HG03066 (cell line): ENCODE data around the gene PIWIL4.
"Not testable (repeated sequence)": the region's sequence is repeated elsewhere in the genome, so short reads cannot be mapped to it uniquely, and the experiment has no call there.

ENCODE experiments used
- ATAC-seq: cut with Tn5 transposase; IDR thresholded peaks from one replicate; pipeline ENCODE4 v1.9.1; 2021; ENCODE audit warnings: low read depth; ENCODE audit not compliant: unreplicated experiment

The PIWIL4 gene

DNA sequence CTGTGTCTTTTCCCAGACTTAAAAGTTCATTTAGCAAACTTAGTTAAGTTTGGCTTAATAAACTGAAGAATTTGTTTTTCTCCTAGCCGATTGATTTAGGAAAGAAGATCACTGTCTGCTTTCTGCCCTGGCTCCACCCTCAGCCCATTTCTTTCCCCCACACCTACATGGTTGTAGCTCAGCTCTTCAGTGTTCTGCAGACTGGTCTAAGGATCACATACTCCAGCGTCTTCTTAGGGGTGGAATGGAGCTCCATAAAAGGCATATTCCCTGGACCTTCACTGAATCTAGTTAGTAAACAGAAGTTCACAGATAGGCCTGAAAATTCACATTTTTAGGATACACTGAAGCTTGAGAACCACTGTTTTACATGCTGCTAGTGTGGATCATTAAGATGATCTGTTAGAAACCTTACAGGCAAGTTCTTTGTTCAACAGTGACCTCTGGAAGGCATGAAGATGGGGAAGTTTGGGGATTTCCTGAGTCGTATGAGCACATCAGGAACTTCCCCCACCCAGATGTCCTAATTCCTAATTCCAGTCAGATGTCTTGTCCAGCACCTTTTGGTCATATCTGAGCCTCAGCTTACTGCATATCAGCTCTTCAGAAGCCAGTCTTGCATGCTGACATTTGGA, 16.8 kb downstream of the PIWIL4 start:
- ATAC-seq, result no peak

DNA sequence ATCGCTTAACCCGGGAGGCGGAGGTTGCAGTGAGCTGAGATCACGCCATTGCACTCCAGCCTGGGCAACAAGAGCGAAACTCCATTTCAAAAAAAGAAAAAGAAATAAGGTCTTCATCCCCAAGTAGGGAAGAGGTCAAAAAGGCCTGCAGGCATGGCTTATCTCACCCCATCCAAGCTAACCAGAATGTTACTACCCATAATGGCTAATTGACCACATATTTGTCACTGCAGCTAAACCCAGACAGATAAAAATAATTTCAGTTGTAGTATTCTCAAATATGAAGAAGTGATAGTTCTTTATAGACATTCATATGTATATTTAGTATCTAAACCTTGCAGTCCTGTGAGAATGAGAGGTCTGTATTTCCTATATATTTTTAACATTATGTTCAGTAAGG, 17.8 kb downstream of the PIWIL4 start:
- ATAC-seq, result no peak

DNA sequence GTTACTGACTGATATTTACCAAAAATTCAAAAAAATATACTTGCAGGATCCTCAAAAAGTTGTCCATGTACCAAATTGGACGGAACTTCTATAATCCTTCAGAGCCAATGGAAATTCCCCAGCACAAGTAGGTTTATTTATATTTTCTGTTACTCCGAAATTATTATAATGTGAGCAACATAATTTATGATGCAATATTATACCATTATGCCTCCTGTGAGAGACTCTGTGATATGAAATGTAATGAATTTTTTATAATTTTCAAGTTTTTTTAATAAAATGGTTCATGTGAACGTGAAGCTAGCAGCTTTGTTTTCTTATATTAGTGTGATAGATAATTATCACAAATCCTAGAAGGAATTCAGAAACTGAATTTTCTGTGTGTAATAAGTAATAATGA, 18.2 kb downstream of the PIWIL4 start:
- ATAC-seq, result no peak

DNA sequence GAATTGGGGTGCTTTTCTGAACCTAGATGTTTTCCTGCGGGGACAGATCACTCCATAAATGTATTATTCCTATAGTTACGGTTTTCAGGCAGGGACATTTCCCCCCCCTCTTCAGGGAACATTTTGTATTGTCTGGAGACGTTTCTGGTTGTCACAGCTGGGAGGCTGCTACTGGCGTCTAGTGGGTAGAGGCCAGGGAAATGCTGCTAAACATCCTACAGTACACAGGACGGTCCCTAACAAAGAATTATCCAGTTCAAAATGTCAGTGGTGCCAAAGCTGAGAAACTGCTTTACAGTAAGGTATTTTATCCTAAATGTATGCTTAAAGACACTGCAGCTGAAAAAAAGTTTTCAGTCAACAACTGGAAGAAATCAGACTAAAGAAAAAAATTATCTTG, 19.4 kb downstream of the PIWIL4 start:
- ATAC-seq, result no peak

DNA sequence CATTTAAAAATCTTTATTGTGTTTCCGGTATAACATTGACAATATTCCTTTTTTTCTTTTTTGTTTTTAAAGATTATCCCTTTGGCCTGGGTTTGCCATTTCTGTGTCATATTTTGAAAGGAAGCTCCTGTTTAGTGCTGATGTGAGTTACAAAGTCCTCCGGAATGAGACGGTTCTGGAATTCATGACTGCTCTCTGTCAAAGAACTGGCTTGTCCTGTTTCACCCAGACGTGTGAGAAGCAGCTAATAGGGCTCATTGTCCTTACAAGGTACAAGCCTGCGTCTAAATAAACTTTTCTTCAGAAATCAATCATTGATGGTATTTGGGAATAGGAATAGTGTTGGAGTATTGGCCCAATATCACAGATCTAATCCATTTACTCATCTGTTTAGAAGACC, 19.8 kb downstream of the PIWIL4 start:
- ATAC-seq, result no peak

DNA sequence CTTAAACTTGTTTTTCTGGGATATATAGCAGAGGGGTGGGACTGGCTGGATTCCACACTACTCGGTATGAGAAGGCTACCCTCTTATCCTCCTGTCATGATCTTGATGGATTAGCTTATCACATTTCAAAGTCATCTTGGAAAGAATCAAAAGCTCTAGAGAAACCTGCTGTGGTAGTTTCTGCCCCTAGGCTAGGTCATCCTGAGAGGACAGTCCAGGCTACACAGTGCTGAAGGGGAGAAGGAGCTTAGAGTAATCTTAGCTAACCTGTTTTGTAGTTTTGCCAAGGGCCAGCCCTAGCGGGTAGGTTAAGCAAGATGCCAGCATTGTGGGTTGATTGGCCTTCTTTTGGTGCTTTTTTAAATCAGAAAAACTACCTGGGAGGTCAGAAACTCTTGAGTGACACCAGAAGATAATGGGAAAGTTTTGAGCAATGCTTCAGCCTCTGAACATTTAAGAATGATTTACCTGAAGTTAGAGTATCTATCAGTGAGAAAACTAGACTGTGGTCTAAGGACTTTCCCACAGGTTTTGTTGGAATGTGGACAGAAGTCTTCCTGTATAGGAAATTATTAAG, 21.3 kb downstream of the PIWIL4 start:
- no peak for ATAC-seq

DNA sequence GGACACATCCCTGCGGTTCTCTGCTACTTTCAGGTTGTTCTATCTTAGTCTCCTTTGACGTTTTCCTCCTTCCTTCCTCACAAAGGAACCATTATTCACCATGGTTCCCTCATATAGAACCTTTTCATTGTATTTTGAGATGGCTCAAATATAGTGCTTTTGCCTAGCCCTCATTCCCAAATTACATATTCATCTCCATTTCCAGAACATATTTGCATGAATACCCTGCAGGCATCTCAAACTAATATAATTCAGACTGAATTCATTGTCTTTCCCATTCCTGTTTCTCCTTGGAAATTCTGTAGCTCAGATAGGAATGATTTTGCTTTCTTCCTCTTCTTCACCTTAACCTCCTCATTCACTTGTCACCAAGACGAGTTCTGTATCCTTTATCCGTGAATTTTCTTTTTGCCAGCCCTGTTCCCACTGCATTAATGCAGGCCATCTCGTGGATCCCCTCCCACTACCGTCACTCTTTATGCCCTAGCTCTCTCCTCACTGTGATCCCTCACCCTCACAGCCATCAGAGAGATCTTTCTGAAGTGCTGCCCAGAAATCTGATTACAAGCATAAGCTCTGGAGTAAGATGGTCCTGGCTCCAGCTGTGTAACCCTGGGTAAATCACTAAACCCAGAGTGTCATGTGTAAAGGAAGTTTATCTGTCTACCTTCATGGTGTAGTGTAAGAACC, 23.3 kb downstream of the PIWIL4 start:
- ATAC-seq, result no peak

DNA sequence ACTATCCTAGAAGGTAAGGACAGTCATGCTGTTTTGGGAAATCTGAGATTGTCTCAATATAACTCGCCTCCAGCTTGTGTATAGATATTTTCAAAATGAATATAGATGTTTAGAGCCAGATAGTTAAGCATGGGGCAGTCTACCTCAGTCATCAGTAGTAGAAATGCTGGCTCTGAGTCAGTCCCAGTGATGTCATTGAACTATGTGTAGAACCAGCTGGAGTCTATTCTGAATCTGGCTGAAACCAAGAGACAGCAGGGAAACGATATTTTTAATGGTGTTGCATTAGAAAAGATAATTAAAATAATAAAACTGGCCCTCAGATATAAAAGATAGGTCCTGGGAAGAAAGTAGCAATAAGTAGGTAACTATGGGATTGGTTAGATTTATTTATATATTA, 25.9 kb downstream of the PIWIL4 start:
- ATAC-seq, result peak; percentile 71

DNA sequence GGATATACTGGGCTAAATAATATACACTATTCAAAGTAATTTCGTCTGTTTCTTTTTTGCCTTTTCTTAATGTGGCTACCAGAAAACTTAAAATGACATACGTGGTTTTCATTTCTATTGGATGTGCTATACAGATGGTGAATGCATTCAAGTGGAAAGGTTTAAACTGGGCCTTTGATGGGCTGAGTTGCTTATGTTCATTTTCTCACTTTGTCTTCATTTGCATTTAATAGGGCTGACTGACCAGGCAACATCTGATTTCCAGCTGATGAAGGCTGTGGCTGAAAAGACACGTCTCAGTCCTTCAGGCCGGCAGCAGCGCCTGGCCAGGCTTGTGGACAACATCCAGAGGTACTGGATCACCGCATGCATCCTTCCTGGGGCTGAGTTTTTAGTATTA, 27.9 kb downstream of the PIWIL4 start:
- ATAC-seq, result peak; percentile 39

DNA sequence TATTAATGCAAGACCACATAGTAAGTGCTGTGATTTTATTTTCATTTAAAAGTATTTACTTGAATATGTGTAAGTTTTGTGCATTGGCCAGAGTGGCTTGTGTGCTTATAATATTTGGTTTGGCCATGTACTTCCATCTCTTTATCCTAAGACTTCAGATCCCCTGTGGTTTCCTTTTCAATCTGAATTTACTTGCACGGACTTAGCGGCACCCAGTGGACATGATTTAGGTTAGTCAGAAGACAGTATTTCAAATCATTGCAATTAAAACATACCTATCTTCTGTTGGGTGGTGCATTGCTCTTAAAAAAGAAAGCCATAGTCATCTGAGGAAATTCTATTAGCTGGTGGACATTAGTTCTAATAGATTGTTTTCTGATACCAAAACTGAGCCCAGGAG, 30.7 kb downstream of the PIWIL4 start:
- ATAC-seq, result no peak

DNA sequence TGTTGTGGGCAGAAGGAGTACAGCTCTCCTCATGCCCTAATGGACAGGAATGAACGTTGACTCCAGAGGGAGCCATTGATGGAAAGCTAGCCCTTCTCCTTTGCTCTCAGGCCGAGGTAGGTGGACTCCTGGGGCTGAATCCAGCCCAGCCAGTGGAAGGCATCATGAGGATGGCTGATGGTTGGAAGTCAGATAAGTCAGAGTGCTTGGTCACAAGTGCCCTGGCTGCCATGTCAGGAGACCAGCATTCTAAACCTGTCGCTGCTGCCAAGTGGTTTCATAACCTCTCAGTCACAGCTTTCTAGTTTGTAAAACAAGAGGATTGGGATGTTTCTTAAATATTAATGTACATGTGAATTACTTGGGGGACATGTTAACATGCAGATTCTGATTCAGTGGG, 32.3 kb downstream of the PIWIL4 start:
- no peak for ATAC-seq

DNA sequence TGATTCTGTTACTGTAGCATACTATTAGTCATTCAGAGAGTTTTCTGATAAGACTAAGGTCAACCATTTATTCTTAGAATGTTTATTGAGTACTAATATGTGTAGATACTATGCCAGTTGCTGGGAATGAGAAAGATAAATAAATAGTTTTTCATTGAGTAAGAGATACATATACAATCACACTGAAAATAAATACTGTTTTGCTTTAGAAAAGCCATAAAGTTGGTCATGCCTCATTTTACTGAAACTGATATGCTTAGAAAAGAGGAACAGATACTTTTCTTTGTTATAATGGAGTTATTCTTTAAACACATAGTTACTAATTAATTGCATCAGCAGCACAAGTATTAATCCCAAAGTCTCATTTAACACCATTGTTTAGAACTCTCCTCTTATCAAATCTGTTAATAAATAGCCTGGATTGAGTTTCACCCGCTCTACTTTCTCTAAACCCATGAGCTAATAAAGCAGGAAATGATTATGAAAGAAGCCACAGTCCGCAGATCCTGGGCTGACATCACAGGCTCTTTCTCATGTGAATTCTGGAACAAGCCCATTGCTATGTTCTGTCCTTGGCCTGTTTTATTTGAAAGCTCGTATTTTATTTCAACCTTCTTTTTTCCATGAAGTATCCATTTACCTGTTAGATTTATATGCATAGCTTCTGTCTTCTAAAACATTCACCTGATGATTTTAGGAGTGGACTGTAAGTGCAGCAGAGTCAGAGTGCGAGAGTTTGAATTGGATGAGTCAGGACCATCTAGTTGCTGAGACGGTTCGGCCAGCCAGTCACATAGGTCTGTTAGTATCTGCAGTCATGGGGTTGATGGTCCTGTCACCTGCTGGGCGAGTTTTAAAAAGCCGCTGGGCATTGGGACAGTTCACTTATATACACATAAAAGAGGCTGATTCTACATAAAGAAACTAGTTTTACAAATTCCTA, 35.5 kb downstream of the PIWIL4 start:
- ATAC-seq, result peak; percentile 80

DNA sequence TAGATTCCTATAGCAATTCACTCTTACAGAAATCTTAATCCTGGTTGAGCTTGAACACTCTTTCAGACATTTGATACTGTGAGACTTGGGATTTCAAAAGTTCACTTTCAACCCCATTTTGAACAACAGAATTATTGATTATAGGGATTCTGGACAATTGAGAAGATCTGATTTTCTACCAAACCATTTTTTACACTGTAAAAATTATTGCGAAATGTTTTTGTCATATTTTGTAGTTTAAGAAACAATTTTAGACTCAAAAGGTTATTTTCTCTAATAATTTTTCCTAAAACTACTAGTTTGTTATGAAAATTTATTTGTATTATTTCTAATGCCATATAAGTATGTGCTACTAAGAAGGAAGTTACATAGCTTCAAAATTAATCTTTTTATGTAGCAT, 36.4 kb downstream of the PIWIL4 start:
- ATAC-seq, result no peak

DNA sequence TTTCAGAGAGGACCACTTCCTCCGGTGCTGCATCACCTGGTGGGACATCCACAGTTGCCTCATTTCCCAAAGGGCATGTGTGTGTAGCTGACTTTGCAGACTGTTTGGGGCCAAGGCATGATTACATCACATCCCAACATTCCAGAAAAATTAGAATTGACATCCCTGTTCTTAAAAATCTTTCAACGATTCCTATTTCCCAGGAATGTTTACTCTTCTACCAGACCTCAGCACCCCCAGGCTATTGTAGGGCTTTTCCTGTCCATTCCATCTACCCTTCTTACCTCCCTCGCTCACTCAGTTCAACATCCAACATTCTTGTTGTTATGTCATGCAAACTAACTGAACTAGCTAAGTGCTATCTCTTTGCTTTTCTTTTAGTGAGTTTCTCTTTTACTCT, 37.3 kb downstream of the PIWIL4 start:
- ATAC-seq, result no peak

DNA sequence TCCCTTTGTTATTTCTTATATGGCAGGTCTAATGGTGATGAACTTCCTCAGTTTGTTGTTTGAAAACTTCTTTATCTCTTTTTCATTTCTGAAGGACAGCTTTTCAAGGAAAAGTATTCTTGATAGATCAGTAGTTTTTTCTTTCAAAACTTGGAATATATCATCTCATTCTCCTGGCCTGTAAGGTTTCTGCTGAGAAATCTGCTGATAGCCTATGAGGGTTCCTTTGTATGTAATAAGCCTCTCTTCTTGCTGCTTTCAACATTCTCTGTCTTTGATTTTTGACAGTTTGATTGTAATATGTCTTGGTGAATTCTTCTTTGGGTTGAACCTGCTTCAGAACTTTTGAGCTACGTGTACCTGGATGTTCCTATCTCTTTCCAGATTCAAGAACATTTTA, 46.0 kb downstream of the PIWIL4 start:
- ATAC-seq, result no peak

DNA sequence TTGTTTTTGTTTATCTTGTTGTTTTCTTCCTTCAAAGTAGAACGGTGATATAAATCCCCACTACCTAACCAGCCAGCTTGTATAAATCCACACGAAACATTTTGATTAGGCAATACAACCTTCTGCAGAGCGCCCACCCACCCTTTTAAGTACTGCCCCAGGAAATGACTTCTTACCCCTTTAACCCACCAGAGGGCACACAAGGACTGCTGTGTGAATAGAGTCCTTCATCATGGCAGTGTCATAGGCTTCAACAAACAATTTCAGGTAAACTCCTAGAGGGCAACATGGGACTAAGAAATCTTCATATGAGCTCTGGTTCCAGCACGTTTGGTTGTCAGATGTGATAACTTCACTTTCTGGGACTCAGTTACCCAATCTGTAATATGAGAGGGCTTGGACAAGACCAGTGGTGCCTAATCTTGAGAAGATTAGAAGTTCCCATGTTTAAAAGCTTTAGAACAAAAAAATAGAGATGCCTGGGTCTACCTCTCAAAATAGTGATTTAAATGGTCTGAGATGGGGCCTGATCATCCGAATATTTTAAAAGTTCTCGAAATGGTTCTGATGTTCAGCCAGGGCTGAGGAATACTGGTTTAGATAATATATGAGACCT, 56.1 kb downstream of the PIWIL4 start:
- peak; percentile 65 for ATAC-seq

DNA sequence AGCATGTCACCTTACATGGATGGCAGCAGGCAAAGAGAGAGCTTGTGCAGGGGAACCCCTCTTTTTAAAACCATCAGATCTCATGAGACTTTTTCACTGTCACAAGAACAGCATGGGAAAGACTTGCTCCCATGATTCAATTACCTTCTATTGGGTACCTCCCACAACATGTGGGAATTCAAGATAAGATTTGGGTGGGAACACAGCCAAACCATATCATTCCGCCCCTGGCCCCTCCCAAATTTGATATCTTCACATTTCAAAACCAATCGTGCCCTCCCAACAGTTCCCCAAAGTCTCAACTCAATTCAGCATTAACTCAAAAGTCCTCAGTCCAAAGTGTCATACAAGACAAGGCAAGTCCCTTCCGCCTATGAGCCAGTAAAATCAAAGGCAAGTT, 58.3 kb downstream of the PIWIL4 start:
- ATAC-seq, result not testable (repeated sequence)

DNA sequence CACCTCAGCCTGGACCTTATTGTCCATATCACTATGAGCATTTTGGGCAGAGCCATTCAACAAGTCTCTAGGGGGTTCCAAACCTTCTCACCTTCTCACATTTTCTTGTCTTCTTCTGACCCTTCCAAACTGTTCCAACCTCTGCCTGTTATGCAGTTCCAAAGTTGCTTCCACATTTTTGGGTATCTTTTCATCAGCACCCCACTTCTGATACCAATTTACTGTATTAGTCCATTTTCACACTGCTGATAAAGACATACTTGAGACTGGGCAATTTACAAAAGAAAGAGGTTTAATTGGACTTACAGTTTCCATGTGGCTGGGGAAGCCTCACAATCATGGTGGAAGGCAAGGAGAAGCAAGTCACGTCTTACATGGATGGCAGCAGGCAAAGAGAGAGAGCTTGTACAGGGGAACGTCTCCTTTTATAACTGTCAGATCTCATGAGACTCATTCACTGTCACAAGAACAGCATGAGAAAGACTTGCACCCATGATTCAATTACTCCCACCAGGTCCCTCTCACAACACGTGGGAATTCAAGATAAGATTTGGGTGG, 59.9 kb downstream of the PIWIL4 start:
- ATAC-seq, result not testable (repeated sequence)

DNA sequence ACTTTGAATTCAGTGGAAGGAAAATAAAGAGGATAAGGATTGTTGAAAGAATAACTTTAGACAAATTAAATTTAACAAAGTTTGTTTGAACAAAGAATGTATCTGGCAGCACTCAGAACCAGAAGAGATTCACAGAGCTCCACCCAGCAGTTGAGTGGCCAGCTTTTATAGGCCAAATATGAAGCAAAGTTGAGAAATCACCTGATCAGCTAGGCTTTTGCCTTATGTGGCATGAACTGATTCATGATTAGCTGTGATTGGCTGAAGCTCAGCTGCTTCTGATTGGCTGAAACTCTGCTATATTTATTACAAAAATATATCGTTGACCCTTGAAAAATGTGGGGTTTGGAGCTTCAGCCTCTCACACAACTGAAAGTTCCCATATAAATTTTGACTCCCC, 62.6 kb downstream of the PIWIL4 start:
- ATAC-seq, result no peak

DNA sequence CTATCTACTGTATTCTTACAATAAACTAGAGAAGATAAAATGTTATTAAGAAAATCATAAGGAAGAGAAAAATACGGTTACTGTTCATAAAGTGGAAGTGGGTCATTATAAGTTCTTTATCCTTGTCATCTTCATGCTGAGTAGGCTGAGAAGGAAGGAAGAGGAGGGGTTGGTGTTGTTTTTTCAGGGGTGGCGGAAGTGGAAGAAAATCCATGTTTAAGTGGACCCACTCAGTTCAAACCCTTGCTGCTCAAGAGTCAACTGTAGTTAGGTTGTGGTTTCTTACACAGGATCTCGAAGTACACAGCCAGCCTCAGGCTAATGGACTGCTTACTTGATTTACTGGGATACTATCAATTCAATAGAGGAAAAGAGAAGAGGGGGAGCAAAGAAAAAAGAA, 63.1 kb downstream of the PIWIL4 start:
- no peak for ATAC-seq
